GM13977 (cell line): ENCODE measurements around the gene EIF4A2.
"Not testable (repeated sequence)": the region's sequence is repeated elsewhere in the genome, so short reads cannot be mapped to it uniquely, and the experiment has no call there.

Experiments used
- DNase-seq: peaks from one replicate; pipeline ENCODE4 v3.0.0; 2012; ENCODE audit warnings: low spot score
- in situ Hi-C: fragments of 300-500 bp; cut with MboI; formaldehyde crosslinking; loops from one replicate; pipeline ENCODE4 v1.12.0; 2022; ENCODE audit warnings: low sequenced_read_pairs, low pct_unique_long_range_greater_than_20kb, mixed read lengths, inconsistent platforms; ENCODE audit not compliant: unreplicated experiment
- TF ChIP-seq, protein P1 (sequence below): IDR thresholded peaks from 2 replicates; pipeline ENCODE4 v1.5.1; 2012; ENCODE audit warnings: mild to moderate bottlenecking, control low read depth; ENCODE audit not compliant: insufficient read depth; ENCODE audit errors: extremely low read depth, missing control alignments

EIF4A2 gene

DNA sequence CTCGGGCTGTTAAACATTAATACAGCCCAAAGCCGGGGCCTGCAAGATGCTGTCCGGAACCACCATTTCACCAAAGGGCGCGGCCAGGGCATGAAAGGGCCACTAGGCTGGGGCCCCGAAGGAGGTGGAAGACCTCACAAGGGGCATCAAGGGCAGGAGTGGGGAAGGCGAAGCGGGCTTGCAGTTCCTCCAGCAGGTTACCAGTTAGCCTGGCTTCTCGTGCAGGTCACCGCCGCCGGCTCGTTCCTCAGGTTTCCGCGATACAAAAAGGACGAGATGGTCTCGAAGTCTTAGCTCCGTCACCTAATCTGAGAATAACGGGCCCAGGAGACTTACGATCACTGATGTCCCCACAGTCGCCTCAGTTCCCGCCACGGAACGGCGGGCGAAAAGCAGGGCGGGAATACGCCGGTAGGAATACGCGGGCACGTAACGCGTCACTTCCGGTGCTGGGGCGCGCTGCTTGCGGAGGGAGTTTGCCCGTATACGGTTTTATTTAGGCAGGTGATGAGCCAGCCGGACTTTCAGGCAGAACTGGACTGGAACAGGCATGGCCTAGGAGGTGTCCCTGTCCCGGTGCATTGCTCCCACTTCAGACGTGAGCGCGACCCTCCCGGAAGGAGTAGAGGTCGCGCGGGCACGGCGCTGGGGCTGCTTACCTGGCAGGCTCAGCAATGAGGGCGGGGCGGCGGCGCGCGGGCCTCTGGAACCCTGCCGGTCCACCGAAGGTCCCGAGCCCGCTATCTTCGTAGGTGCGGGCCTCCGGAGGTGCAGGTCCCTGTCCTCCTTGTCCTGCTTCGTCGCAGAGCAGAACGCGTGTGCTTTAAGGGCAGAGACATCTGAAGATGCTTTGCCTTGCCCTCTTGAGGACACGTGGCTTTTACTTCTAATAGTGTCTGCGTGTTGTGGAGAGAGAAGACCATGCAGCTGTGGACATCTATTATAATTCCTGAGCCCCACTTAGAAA, 23.0 kb downstream of the EIF4A2 start, which contains the start of gene RFC4:
Gene RFC4 (minus strand): TSS at position 394 of the 967 bp plus-strand sequence. CDS start 1,769 bp downstream, outside the sequence.
- peak; percentile 83 for DNase-seq
- in situ Hi-C loops, result no loop called here
- TF ChIP-seq, protein P1, sequence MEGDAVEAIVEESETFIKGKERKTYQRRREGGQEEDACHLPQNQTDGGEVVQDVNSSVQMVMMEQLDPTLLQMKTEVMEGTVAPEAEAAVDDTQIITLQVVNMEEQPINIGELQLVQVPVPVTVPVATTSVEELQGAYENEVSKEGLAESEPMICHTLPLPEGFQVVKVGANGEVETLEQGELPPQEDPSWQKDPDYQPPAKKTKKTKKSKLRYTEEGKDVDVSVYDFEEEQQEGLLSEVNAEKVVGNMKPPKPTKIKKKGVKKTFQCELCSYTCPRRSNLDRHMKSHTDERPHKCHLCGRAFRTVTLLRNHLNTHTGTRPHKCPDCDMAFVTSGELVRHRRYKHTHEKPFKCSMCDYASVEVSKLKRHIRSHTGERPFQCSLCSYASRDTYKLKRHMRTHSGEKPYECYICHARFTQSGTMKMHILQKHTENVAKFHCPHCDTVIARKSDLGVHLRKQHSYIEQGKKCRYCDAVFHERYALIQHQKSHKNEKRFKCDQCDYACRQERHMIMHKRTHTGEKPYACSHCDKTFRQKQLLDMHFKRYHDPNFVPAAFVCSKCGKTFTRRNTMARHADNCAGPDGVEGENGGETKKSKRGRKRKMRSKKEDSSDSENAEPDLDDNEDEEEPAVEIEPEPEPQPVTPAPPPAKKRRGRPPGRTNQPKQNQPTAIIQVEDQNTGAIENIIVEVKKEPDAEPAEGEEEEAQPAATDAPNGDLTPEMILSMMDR, result no peak

DNA sequence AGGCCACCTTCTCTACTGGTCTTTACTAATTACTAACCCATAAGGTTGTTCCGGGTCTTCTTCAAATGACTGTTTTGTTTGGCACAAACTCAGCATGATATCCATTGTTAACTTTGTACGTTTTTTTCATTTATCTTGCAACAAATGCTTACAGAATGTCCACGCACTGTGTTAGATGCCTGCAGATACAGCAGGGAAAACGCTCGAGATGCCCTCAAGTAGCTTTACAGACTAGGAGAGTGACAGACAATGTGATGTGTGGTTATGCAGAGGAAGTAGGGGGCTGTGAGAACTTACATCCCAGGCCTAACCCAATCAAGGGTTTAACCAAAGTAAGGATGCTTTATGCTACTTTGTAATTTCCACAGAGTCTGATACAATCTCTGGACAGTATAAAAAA, 23.9 kb downstream of the EIF4A2 start:
- no peak for DNase-seq
- in situ Hi-C loops, result no loop called here
- TF ChIP-seq, protein P1, result no peak

DNA sequence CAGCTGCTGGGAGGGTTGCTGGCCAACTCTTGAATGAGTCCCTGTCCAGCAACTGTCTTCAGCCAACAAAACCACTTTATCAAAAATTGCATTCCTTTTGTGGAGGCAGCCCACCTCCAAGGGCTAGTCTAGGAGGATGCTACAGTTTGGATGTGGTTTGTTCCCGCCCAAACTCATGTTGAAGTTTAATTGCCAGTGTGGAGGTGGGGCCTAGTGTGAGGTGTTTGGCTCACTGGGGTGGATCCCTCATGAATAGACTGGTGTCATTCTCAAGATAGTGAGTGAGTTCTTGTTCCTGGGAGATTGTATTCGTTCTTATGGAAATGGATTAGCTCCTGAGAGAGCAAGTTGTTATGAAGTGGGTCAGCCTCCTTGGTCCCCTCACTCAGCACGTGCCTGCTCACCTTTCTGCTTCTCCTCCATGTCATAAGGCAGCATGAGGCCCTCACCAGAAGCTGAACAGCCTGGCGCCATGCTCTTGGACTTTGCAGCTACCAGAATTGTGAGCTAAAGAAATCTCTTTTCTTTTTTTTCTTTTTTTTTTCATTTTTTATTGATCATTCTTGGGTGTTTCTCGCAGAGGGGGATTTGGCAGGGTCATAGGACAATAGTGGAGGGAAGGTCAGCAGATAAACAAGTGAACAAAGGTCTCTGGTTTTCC, 27.1 kb downstream of the EIF4A2 start:
- no peak for DNase-seq
- TF ChIP-seq, protein P1, result no peak
- in situ Hi-C loops, result loop anchor here (10.0 kb wide), 1 partner anchor 196 kb away; the partner anchor contains the start of gene AHSG

DNA sequence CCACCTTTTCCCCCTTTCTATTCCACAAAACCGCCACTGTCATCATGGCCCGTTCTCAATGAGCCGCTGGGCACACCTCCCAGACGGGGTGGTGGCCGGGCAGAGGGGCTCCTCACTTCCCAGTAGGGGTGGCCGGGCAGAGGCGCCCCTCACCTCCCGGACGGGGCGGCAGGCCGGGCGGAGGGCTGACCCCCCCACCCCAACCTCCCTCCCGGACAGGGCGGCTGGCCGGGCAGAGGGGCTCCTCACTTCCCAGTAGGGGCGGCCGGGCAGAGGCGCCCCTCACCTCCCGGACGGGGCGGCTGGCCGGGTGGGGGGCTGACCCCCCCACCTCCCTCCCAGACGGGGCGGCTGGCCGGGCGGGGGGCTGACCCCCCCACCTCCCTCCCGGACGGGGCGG, 27.9 kb downstream of the EIF4A2 start:
- in situ Hi-C loops, result loop anchor here (10.0 kb wide), 1 partner anchor 197 kb away; the partner anchor contains the start of gene AHSG
- DNase-seq, result not testable (repeated sequence)

DNA sequence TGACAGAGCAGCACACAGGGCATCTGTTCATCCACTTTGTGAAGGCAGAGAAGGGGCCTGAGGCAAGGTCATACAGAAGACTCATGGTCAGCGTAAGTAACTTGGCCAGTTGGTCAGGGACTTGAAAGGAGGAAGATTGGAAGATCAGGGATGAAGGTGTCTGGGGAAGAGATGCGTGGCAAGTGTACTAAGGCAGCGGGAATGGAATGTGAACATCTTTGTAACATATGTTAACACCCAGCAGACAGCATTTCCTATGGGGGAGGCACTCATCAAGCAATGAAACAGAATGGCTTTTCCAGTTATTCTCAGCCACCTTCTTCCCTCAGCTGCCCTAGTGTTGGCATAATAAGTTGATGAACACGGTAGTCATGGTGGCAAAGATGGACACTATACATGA, 30.7 kb downstream of the EIF4A2 start:
- in situ Hi-C loops, result loop anchor here (10.0 kb wide), 1 partner anchor 199 kb away; the partner anchor contains the start of gene AHSG
- TF ChIP-seq, protein P1, result no peak
- DNase-seq, result no peak

DNA sequence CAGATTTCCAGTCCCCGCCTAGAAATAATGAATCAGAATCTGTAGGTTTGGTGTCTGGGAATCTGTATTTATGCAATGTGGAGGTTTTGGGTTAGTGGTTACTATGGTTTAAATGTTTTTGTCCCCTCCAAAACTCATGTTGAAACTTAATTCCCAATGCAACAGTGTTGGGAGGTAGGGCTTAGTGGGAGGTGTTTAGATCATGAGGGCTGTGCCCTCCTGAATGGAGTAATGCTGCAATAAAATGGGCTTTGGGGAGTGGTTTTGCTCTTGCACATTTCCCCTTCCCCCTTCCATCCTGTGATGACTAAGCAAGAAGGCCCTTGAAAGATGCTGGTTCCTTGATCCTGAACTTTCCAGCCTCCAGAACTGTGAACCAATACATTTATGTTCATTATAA, 32.1 kb downstream of the EIF4A2 start:
- DNase-seq, result no peak
- in situ Hi-C loops, result loop anchor here (10.0 kb wide), 1 partner anchor 201 kb away; the partner anchor contains the start of gene AHSG
- TF ChIP-seq, protein P1, result no peak
